ENCODE results near the gene ZNF516. TPM values are rescaled to one million over a fixed set of nuclear protein-coding genes. Genes with fewer than 3 reads are reported as not detected.

ZNF516 gene
- total and polyA plus RNA-seq, 2 of the 13 experiments (the other 11 are each of a cell fraction or from before 2014, with no cell fraction given), result 16.6 to 18.7 TPM

GRCh38 chr18:76398896-76399612 is 96.0 kb downstream of the ZNF516 start (continued):
- TF ChIP-seq NRL (CRISPR knock-in tag; IDR thresholded peaks at IDR 0.05; ENCODE audit: borderline replicate concordance) (no peak), NFIC (IDR thresholded peaks at IDR 0.05; ENCODE audit: low read length) (no peak), SCMH1 (CRISPR knock-in tag; IDR thresholded peaks at IDR 0.05; ENCODE audit: borderline replicate concordance) (no peak), ZNF101 (CRISPR knock-in tag; IDR thresholded peaks at IDR 0.05; ENCODE audit: borderline replicate concordance, low read depth) (no peak), GATAD1 (CRISPR knock-in tag; IDR thresholded peaks at IDR 0.05) (no peak), IKZF4 (CRISPR knock-in tag; IDR thresholded peaks at IDR 0.05; ENCODE audit: borderline replicate concordance, low read depth, not compliant biosample characterization) (no peak), ZBTB7B (CRISPR knock-in tag; IDR thresholded peaks at IDR 0.05) (no peak), KDM2A (CRISPR knock-in tag; IDR thresholded peaks at IDR 0.05; ENCODE audit: borderline replicate concordance, low read depth) (peak; percentile 51; the same call in 1 of the 2 replicates), SMC3 (IDR thresholded peaks at IDR 0.05; ENCODE audit: low read length) (peak; percentile 88), ZNF749 (CRISPR knock-in tag; IDR thresholded peaks at IDR 0.05; ENCODE audit: borderline replicate concordance) (no peak), ZSCAN30 (CRISPR knock-in tag; IDR thresholded peaks at IDR 0.05) (no peak), HNRNPLL (IDR thresholded peaks at IDR 0.05; ENCODE audit: low read depth, low read length, poor library complexity, severe bottlenecking) (no peak), ZNF3 (CRISPR knock-in tag; IDR thresholded peaks at IDR 0.05) (no peak), FOXK2 (IDR thresholded peaks at IDR 0.05) (no peak), SMAD3 (CRISPR knock-in tag; IDR thresholded peaks at IDR 0.05) (peak; percentile 62; the same call in 1 of the 2 replicates), ZNF556 (CRISPR knock-in tag; IDR thresholded peaks at IDR 0.05; ENCODE audit: borderline replicate concordance) (no peak), MAFG (CRISPR knock-in tag; IDR thresholded peaks at IDR 0.05) (no peak), ZBTB4 (CRISPR knock-in tag; IDR thresholded peaks at IDR 0.05; ENCODE audit: borderline replicate concordance) (no peak), SAP130 (CRISPR knock-in tag; IDR thresholded peaks at IDR 0.05; ENCODE audit: low read depth) (peak; percentile 48; the same call in 1 of the 2 replicates), MTF2 (CRISPR knock-in tag; IDR thresholded peaks at IDR 0.05; ENCODE audit: borderline replicate concordance) (no peak), ZFX (CRISPR knock-in tag; IDR thresholded peaks at IDR 0.05; ENCODE audit: low read depth) (0 out of 2 replicates have a peak, but pooled peaks have one; percentile 24), TOE1 (CRISPR knock-in tag; IDR thresholded peaks at IDR 0.05) (no peak), BORCS8-MEF2B (CRISPR knock-in tag; IDR thresholded peaks at IDR 0.05) (no peak), ZNF616 (CRISPR knock-in tag; IDR thresholded peaks at IDR 0.05; ENCODE audit: low read depth) (no peak), PHF5A (CRISPR knock-in tag; IDR thresholded peaks at IDR 0.05; ENCODE audit: low read depth, unreplicated experiment) (no peak), CBFB (CRISPR knock-in tag; IDR thresholded peaks at IDR 0.05) (no peak), KLF16 (CRISPR knock-in tag; IDR thresholded peaks at IDR 0.05) (no peak), FOXK1 (CRISPR knock-in tag; IDR thresholded peaks at IDR 0.05; ENCODE audit: borderline replicate concordance, low read depth) (no peak), YY1 (IDR thresholded peaks at IDR 0.05; ENCODE audit: insufficient read depth, insufficient replicate concordance, low read depth, low read length) (peak; percentile 33)
